B cell (primary cell): ENCODE data around the gene LRP6. TPM values are rescaled to one million over a fixed set of nuclear protein-coding genes. Genes with fewer than 3 reads are reported as not detected.
"Not testable (repeated sequence)": the region's sequence is repeated elsewhere in the genome, so short reads cannot be mapped to it uniquely, and the experiment has no call there.

Experiments
- ATAC-seq: fragments of 200-7000 bp; cut with Tn5 transposase; one replicate; pipeline ENCODE4 v1.10.0; 2021; ENCODE audit warnings: low read depth, mild to moderate bottlenecking, moderate number of reproducible peaks, moderate library complexity
- CTCF ChIA-PET: fragments of 350-600 bp; sonication (Branson Sonifier 250); formaldehyde crosslinking; loops from one replicate; lab custom pipeline; 2021; ENCODE audit warnings: antibody characterized with exemption, inconsistent platforms; lab: Charles Lee
- POLR2A ChIA-PET: fragments of 350-600 bp; sonication (Branson Sonifier 250); formaldehyde crosslinking; loops from one replicate; lab custom pipeline; 2021; ENCODE audit warnings: antibody characterized with exemption; lab: Charles Lee
- DNase-seq: peaks from one replicate; pipeline ENCODE4 v3.0.0; 2013
- H2AFZ ChIP-seq: 2 replicates; pipeline ENCODE4 v1.6.1; 2012; ENCODE audit warnings: mild to moderate bottlenecking, low read depth, low read length; ENCODE audit not compliant: insufficient read depth, poor library complexity, severe bottlenecking
- H3K27ac ChIP-seq, 2 donors: 1 replicate in 1 of 2; 2 replicates in 1 of 2; pipeline ENCODE4 v1.5.1; 2012 to 2013; ENCODE audit warnings: low read length in 2 of 2, mild to moderate bottlenecking in 2 of 2, moderate library complexity in 1 of 2
- H3K27me3 ChIP-seq, 4 experiments: fragments of 200-600 bp in 1 of 4; sonication (generic) in 1 of 4; replicated peaks in 1 of 4; 1 replicate in 2 of 4; 2 replicates in 2 of 4; pipeline versions ENCODE4 v1.6.1 to v1.7.0; 2013 to 2016; ENCODE audit warnings: low read length in 3 of 4, mild to moderate bottlenecking in 2 of 4, mixed read lengths in 1 of 4, moderate library complexity in 1 of 4; ENCODE audit not compliant: insufficient read depth in 4 of 4, control insufficient read depth in 3 of 4; ENCODE audit errors: control extremely low read depth in 1 of 4
- H3K36me3 ChIP-seq, 2 experiments: replicated peaks in 1 of 2; 1 replicate in 1 of 2; 2 replicates in 1 of 2; pipeline versions ENCODE4 v1.6.1 to v1.7.1; 2013; ENCODE audit warnings: low read length in 1 of 2; ENCODE audit not compliant: insufficient read depth in 2 of 2, control insufficient read depth in 1 of 2; ENCODE audit errors: control extremely low read depth in 1 of 2, extremely low read depth in 1 of 2
- H3K4me1 ChIP-seq, 2 donors: fragments of 200-600 bp in 1 of 2; sonication (generic) in 1 of 2; 1 replicate in 1 of 2; 2 replicates in 1 of 2; pipeline versions ENCODE4 v1.5.1 to v1.6.1; 2013 to 2017; ENCODE audit warnings: low read length in 2 of 2; ENCODE audit not compliant: control insufficient read depth in 2 of 2, insufficient read depth in 2 of 2
- H3K4me2 ChIP-seq: replicated peaks from 2 replicates; pipeline ENCODE3; 2012; ENCODE audit warnings: mild to moderate bottlenecking, low read depth, low read length; ENCODE audit not compliant: poor library complexity, severe bottlenecking
- H3K4me3 ChIP-seq, 5 experiments: fragments of 200-600 bp in 1 of 5; sonication (generic) in 1 of 5; 1 replicate in 3 of 5; 2 replicates in 2 of 5; pipeline versions ENCODE4 v1.5.1 to v1.7.0; 2011 to 2016; ENCODE audit warnings: low read length in 4 of 5, mild to moderate bottlenecking in 4 of 5, low read depth in 2 of 5, control low read depth in 1 of 5, moderate library complexity in 1 of 5; ENCODE audit not compliant: insufficient read depth in 1 of 5; ENCODE audit errors: control extremely low read depth in 1 of 5, extremely low read depth in 1 of 5
- H3K79me2 ChIP-seq: fragments of 200-600 bp; sonication (generic); one replicate; pipeline ENCODE4 v1.6.0; 2016; ENCODE audit warnings: low read length; ENCODE audit not compliant: control insufficient read depth, insufficient read depth
- H3K9ac ChIP-seq: fragments of 200-600 bp; sonication (generic); 2 replicates; pipeline ENCODE4 v1.6.1; 2017; ENCODE audit warnings: mild to moderate bottlenecking, low read length, moderate library complexity
- H3K9me3 ChIP-seq, 3 donors: one replicate each; pipeline versions ENCODE4 v1.6.1 to v1.7.1; 2013; ENCODE audit warnings: low read length in 2 of 3; ENCODE audit not compliant: control insufficient read depth in 2 of 3, insufficient read depth in 1 of 3; ENCODE audit errors: control extremely low read depth in 1 of 3
- H4K20me1 ChIP-seq: 2 replicates; pipeline ENCODE4 v1.6.0; 2012; ENCODE audit warnings: mild to moderate bottlenecking, low read length; ENCODE audit not compliant: insufficient read depth, control insufficient read depth, poor library complexity, severe bottlenecking
- H3K27ac Mint-ChIP-seq: one replicate; pipeline ENCODE4 v1.8.0; 2021; ENCODE audit warnings: mixed read lengths
- H3K27me3 Mint-ChIP-seq: one replicate; pipeline ENCODE4 v1.8.0; 2021; ENCODE audit warnings: mixed read lengths
- H3K4me1 Mint-ChIP-seq: one replicate; pipeline ENCODE4 v1.8.0; 2021; ENCODE audit warnings: mixed read lengths
- H3K4me3 Mint-ChIP-seq: one replicate; pipeline ENCODE4 v1.8.0; 2021; ENCODE audit warnings: mixed read lengths
- H3K9me3 Mint-ChIP-seq: one replicate; pipeline ENCODE4 v1.8.0; 2022; ENCODE audit warnings: mixed read lengths; ENCODE audit not compliant: insufficient read depth
- EZH2 ChIP-seq: IDR thresholded peaks from 2 replicates; pipeline ENCODE4 v1.6.1; 2012; ENCODE audit warnings: borderline replicate concordance, low read depth, mild to moderate bottlenecking, moderate library complexity, low read length; ENCODE audit not compliant: insufficient read depth, poor library complexity, severe bottlenecking
- WGBS: methylation state at CpG from one replicate; pipeline ENCODE4 v1.1.5; 2013; ENCODE audit warnings: missing lambda C conversion rate; ENCODE audit not compliant: insufficient coverage; 5-methylcytosine and 5-hydroxymethylcytosine counted together
- intact Hi-C: fragments of 100-400 bp; cut with micrococcal nuclease; formaldehyde crosslinking; loops from one replicate; pipeline ENCODE4 v1.10.0; 2022
- polyA plus RNA-seq: library from polyadenylated mRNA; depleted of rRNA; stranded (reverse); fragments of >200 nt; gene quantifications from 2 replicates; pipeline ENCODE4 v1.2.3, GENCODE V29; 2012
- total RNA-seq, 2 donors: library from RNA; stranded (reverse); fragments of 120-200 nt in 1 of 2; gene quantifications; 1 replicate in 1 of 2; 2 replicates in 1 of 2; pipeline versions ENCODE4 v1.2.3 to v1.2.4, GENCODE V29; 2013 to 2022
- TF ChIP-seq, protein P1 (sequence below): fragments of 200-600 bp; IDR thresholded peaks from one replicate; pipeline ENCODE4 v1.8.0; 2022; ENCODE audit warnings: antibody characterized with exemption, mild to moderate bottlenecking

Gene LRP6
- total and polyA plus RNA-seq, 2 donors (not counting 1 experiment from before 2014, with no cell fraction given) = 0.34 to 2.8 TPM

DNA sequence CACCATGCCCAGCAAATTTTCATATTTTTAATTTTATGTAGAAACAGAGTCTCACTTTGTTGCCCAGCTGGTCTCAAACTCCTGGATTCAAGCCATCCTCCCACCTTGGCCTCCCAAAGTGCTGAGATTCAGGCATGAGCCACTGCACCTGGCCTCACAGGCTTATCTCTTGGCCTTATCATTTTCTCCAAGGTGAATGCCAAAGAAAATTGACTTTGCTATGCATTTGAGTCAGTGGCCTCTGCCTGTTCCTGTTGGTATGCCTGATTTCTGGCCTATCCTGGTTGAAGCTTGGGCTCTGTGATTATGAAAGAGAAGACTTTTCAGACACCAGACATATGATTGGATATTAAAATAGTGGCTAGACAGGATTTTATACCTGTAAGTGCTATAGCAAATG lies 49.0 kb upstream of the LRP6 start:
- H3K4me3 ChIP-seq = no peak overlapping the region
- H3K4me3 Mint-ChIP-seq = no peak overlapping the region
- no peak overlapping the region for H2AFZ ChIP-seq
- H3K27me3 ChIP-seq = no peaks in the 10 kb centered on the region
- ChIA-PET CTCF (interaction anchor here (1.5 kb wide), 1 partner anchor 12 kb away, joined by 7 read pairs; no protein-coding TSS in a partner anchor), POLR2A (no interaction called here)
- no peak overlapping the region for H3K9ac ChIP-seq
- no peaks in the 10 kb centered on the region for H3K4me1 Mint-ChIP-seq
- TF ChIP-seq, protein P1, sequence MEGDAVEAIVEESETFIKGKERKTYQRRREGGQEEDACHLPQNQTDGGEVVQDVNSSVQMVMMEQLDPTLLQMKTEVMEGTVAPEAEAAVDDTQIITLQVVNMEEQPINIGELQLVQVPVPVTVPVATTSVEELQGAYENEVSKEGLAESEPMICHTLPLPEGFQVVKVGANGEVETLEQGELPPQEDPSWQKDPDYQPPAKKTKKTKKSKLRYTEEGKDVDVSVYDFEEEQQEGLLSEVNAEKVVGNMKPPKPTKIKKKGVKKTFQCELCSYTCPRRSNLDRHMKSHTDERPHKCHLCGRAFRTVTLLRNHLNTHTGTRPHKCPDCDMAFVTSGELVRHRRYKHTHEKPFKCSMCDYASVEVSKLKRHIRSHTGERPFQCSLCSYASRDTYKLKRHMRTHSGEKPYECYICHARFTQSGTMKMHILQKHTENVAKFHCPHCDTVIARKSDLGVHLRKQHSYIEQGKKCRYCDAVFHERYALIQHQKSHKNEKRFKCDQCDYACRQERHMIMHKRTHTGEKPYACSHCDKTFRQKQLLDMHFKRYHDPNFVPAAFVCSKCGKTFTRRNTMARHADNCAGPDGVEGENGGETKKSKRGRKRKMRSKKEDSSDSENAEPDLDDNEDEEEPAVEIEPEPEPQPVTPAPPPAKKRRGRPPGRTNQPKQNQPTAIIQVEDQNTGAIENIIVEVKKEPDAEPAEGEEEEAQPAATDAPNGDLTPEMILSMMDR = no peak
- no peak for TF ChIP-seq EZH2
- no peaks in the 10 kb centered on the region for H3K36me3 ChIP-seq
- no peaks in the 10 kb centered on the region for H3K79me2 ChIP-seq
- no peak overlapping the region for H3K27ac Mint-ChIP-seq
- H3K4me2 ChIP-seq = no peak overlapping the region
- H3K27ac ChIP-seq = no peak overlapping the region
- intact Hi-C loops = no loop called here
- no peaks in the 10 kb centered on the region for H4K20me1 ChIP-seq
- H3K4me1 ChIP-seq = no peaks in the 10 kb centered on the region
- H3K9me3 ChIP-seq = no peaks in the 10 kb centered on the region
- no peaks in the 10 kb centered on the region for H3K9me3 Mint-ChIP-seq
- H3K27me3 Mint-ChIP-seq = peaks cover 7% of the 10 kb centered on the region
- DNase-seq (no peak), ATAC-seq (no peak)

DNA sequence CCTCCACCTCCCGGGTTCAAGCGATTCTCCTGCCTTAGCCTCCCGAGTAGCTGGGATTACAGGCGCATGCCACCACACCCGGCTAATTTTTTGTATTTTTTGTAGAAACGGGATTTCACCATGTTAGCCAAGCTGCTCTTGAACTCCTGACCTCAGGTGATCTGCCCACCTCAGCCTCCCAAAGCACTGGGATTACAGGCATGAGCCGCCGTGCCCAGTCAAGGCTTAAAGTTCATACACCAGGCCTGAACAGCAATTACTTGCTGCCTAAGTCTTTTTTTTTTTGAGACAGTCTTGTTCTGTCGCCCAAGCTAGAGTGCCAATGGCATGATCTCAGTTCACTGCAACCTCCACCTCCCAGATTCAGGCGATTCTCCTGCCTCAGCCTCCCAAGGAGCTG lies 43.9 kb upstream of the LRP6 start:
- H3K4me3 ChIP-seq, DNase-seq, CTCF ChIA-PET, H3K27me3 ChIP-seq, H2AFZ ChIP-seq, intact Hi-C loops, POLR2A ChIA-PET, H3K4me3 Mint-ChIP-seq, H4K20me1 ChIP-seq, H3K27ac Mint-ChIP-seq, H3K4me1 ChIP-seq, H3K9me3 ChIP-seq, H3K27ac ChIP-seq, ATAC-seq, H3K4me2 ChIP-seq, H3K4me1 Mint-ChIP-seq, H3K9ac ChIP-seq, H3K36me3 ChIP-seq, H3K27me3 Mint-ChIP-seq, H3K79me2 ChIP-seq, H3K9me3 Mint-ChIP-seq: not testable (repeated sequence)
- WGBS = 88% methylated on average over 9 of the region's 10 CpGs
